NCI-H1092 (cell line): ENCODE data around the gene KRTAP10-2.

Experiments
- DNase-seq: peaks from one replicate; lab custom pipeline; 2025; lab: John Stamatoyannopoulos, UW

Gene KRTAP10-2

DNA sequence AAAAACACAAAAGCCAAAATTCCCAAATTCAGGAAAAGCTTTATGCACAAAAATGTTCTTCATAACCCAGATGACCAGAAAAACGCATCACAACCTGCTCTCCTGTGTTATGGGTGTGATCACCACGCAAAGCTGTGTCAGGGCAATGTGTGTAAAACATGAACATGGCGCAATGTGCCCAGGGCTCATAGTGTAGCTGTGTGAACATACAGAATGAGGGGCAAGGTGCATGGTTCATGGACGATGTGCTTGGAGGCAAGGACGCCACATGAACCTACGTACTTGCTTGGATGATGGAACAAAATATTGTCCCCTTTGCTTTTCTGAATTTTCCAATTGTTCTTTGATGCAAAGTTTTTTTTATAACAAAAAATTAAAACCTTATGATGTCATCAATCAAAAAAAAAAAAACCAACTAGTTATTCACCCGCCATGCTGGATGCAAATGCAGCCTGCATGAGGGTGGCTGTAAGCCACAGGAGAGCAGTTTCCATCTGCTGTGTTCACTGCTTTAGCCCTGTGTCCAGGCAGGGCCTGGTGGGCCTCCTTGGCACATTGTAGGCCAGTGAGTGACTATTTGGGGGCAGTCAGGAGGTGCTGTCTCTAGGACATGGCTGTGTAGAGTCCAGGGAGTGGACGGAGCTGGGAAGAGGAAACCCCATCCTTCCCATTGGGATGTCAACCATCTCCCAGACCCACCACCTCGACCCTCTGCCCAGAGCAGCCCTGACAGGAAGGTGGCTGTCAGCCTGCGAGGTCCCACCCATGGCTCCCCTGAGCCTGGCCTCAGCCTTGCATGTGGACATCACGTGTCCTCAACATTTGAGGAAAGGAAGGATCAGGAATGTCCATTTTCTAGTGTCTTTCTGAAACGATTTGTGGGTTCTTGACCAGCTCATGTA, 25.0 kb downstream of the KRTAP10-2 start:
- no peak for DNase-seq

DNA sequence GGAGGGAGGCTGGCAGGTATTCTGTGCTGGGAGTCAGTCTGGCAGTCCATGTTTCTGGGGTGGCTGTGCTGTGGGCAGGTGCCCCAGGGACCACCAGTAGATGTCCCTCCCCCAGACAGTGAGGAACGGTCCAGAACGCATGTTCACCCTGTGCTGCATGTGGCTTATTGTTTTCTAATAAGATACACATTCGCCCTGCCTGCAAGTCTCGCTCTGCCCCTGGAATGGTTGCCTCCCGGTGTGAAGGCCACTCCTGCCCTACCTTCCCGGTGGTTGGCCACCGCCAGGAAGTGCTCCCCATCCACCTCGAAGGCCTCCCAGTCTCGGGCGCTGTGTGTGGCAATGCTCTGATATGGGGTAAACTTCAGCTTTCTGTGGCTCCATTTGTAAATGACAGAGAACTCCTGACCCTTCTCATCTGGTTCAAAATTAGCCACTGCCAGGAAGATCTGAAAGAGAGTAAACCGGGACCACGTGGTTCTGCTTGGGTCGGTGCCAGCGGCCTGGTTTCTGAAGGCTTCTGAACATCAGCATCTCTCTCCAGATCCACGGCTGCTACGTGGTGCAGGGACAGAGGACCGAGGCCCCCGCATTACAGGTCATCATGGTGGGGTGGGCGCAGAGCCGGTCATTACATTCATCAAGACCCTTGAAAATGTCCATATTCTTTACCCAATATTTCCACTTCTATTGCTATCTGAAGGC, 25.8 kb downstream of the KRTAP10-2 start:
- no peak for DNase-seq

DNA sequence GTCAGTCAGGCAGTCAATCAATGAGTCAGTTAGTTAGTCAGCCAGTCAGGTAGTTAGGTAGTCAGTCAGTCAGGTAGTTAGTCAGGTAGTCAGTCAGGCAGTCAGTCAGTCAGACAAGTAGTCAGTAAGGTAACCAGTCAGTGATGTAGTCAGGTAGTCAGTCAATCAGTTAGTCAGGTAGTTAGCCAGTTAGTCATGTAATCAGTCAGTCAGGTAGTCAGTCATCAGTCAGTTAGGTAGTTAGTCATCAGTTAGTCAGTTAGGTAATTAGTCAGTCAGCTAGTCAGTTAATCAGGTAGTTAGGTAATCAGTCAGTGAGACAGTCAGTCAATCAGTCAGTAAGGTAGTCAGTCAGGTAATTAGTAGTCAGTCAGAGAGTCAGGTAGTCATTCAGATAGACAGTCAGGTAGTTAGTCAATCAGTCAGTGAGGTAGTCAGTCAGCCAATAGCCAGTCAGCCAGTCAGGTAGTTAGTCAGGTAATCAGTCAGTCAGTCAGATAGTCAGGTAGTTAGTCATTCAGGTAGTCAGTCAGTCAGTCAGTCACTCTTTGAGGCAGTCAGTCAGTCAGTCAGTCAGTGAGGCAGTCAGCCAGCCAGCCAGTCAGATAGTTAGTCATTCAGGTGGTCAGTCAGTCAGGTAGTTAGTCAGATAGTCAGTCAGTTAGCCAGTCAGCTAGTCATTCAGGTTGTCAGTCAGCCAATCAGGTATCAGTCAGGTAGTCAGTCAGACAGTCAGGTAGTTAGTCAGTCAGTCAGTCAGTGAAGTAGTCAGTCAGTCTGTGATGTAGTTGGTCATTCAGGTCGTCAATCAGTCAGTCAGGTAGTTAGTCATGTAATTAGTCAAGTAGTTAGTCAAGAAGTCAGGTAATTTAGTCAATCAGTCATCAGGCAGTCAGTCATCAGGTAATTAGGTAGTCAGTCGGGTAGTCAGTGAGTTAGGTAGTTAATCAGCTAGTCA, 26.6 kb downstream of the KRTAP10-2 start:
- DNase-seq: no peak

GRCh38 chr21:44523567-44524413, 27.5 kb downstream of the KRTAP10-2 start:
- no peak for DNase-seq

DNA sequence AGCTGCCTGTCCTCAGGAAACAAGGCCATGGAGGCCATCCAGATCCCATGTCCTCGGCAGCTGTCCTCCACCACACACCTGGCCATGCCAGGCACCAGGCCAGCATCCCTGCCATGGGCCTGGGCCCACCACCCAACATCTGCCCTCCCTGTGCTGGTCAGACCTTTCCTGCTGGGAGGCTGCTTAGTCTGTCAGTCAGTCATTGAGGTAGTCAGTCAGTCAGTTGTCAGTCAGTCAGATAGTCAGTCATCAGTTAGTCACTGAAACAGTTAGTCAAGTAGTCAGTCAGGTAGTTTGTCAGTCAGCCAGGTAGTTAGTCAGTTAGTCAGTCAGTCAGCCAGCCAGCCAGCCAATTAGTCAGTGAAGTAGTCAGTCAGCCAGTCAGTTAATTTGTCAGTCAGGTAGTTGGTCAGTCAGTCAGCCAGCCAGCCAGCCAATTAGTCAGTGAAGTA, 28.5 kb downstream of the KRTAP10-2 start:
- no peak for DNase-seq

GRCh38 chr21:44521928-44522752, 29.2 kb downstream of the KRTAP10-2 start:
- no peak for DNase-seq

- DNase-seq: no peak
These were observed 29.9 kb downstream of the KRTAP10-2 start for GRCh38 chr21:44521301-44521927.

DNA sequence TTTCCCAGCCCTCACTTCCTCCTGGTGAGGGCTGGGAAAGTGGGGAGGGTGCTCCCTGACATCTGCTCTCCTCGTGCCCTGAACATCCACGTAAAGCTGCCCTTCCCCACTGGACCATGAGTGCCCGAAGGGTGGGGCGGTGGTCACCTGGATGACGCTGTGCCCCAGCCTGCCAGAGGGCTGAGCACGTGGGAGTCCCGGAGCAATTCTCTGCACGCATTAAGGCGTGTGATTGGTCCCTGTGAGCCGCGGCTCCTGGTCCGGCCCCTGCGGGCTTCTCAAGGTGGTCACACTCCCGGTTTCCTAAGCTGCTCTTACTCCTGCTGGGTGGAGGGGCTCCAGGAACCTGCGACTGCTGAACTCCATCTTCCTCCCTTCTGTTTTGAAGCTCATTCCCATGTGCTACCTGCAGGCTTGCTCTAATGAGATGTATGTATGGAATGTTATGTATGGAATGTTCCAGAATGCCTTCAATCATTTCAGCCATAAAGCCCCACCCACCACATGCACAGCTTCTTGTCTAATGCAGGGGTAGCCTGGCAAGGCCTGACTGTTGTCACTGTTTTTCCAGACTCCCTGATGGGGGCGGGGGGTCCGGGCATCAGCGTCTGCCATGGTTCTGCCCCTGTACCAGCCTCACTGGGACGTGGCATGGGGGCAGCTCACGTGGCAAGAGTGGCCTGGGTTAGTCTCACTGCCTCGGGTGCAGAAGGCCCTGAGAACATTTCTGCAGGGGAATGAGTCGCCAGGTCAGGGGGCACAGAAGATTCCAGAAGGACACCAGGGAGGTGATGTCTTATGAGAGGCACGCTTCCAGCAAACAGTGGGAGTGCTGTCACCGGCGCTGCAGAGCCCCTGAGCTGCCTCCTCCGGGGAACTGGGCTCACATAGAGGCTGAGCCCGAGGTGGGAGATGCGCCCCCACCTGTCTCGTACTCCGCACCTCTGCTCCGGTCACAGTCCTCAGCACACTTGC, 30.7 kb downstream of the KRTAP10-2 start:
- no peak for DNase-seq

GRCh38 chr21:44519346-44520325, 31.7 kb downstream of the KRTAP10-2 start:
- no peak for DNase-seq

DNA sequence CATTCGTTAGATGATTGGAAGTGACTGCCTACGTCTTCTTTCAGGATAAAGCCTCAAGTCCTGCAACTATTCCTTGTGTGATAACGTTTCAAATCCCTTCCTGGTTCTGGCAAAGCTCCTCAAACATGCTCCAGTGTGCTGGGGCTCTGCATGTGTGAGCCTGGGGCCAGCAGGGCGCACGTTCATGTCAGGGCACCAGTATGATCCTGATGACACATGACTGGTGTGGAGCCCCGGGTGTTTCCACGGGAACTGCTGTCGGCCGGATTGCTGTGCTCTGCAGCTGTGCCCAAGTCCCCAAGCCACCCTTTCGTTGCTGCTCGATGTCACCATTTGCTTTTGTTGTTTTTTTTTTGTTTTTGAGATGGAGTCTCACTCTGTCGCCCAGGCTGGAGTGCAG, 32.6 kb downstream of the KRTAP10-2 start:
- no peak for DNase-seq

DNA sequence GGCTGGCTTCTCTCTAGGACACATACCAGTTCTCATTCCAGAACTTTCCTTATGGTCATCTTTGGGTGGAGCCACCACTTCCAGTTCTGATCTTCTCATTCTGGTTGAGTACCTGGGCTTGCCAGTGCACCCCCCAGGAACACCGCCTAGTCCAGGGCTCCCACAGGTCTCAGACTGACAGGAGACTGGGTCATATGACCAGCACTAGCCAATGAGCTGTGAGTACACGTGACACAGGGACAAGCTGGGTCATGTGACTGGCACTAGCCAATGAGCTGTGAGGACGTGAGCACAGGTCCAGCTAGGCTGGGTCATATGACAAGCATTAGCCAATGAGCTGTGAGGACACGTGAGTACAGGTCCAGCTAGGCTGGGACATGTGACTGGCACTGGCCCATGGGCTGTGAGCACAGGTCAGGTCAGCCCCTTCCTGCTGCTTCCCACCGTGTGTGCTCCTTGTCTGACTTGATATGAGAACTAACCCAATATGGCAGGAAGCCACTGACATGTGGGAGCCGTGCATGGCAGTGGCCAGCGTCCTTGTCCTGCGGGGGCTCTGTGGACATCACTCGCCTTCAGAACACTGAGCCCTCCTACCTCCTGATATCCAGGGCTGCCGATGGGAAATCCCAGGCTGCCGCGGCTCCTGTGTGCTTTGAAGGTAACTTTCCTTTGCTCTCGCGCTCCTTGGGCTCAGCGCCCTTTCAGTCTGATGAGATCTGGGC, 34.0 kb downstream of the KRTAP10-2 start:
- no peak for DNase-seq

DNA sequence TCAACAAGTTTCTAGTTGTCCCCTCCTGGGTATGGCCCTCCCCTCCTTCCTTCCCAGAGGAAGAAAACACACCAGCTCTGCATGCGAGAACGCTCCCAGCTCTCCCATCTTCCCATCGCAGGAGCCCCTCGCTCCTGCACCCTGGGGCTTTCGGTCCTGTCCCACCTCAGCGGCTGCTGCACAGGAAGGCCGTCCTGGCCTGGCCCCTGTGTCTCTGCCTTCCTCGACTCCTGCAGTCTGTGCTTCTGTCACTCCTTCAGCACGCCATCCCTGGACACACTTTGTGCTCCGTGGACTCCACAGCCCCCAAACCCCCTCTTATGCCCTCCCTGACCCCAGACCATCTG, 34.5 kb downstream of the KRTAP10-2 start:
- no peak for DNase-seq

GRCh38 chr21:44516342-44516741, 35.0 kb downstream of the KRTAP10-2 start:
- DNase-seq: no peak

- DNase-seq: no peak
These were observed 35.7 kb downstream of the KRTAP10-2 start for GRCh38 chr21:44515359-44516165.

- no peak for DNase-seq
These were observed 36.5 kb downstream of the KRTAP10-2 start for GRCh38 chr21:44514746-44515358.

DNA sequence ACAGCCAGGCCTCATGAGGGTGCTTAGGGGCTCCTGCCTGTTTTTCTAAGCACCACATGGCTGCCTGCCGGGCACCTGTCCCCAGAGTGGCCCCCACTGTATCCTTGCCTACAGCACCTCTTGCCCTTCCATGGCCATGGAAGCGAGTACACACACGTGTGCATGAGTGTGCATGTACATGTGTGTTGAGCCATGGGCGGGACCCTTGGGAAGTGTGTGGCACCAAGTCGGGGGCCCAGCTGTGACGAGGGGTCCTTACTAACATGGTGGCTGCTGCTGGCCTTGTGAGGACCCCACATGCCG, 37.1 kb downstream of the KRTAP10-2 start:
- DNase-seq: no peak
